K562 (cell line): ENCODE data around the gene CCDC33. TPM values are rescaled to one million over a fixed set of nuclear protein-coding genes. Genes with fewer than 3 reads are reported as not detected.

Experiments used
- ATAC-seq: fragments of 200-7000 bp; cut with Tn5 transposase; 3 replicates; pipeline ENCODE4 v1.9.1; 2020; ENCODE audit warnings: moderate library complexity
- BruUV-seq: library from RNA; stranded (reverse); fragments of 400-500 nt; replicated peaks from 2 replicates; lab custom pipeline; 2021; lab: Mats Ljungman, UMichigan
- CTCF ChIA-PET: fragments of 300-600 bp; formaldehyde crosslinking; extraction: SDS; loops from one replicate; lab custom pipeline; 2021; ENCODE audit warnings: low intra/inter-chr PET ratio; lab: Yijun Ruan, JAX
- POLR2A ChIA-PET: fragments of 300-600, 350-650 bp; sonication (Branson Sonifier 250); formaldehyde crosslinking; extraction: SDS; loops from one replicate; lab custom pipeline; 2021; ENCODE audit warnings: antibody characterized with exemption, inconsistent platforms; lab: Yijun Ruan, JAX
- DNase-seq, 4 experiments: peaks; one replicate each; pipeline versions ENCODE4 v3.0.0 to v3.0.0-alpha.2; 2011 to 2018; ENCODE audit warnings: low spot score in 3 of 4, mixed read lengths in 3 of 4; ENCODE audit errors: extremely low read depth in 1 of 4
- FAIRE-seq: peaks from 2 replicates; lab custom pipeline; 2011; peaks lifted over from hg19 to GRCh38; lab: Jason Lieb, UNC
- H2AFZ ChIP-seq: 2 replicates; pipeline ENCODE4 v1.6.0; 2011; ENCODE audit warnings: low read depth, low read length, control low read depth, inconsistent platforms
- H3K27ac ChIP-seq: fragments of 200-600 bp; 3 replicates; pipeline ENCODE4 v1.8.0; 2011; ENCODE audit warnings: low read depth, mild to moderate bottlenecking, control low read depth, inconsistent platforms, low read length, moderate library complexity, mixed read lengths; ENCODE audit errors: extremely low read depth
- H3K27me3 ChIP-seq, 2 experiments: fragments of 300-600 bp in 1 of 2; 2 replicates in 1 of 2; 3 replicates in 1 of 2; pipeline versions ENCODE4 v1.6.0 to v1.8.0; 2011; ENCODE audit warnings: inconsistent platforms in 2 of 2, low read length in 2 of 2, mild to moderate bottlenecking in 1 of 2, mixed read lengths in 1 of 2, moderate library complexity in 1 of 2; ENCODE audit not compliant: control insufficient read depth in 2 of 2, insufficient read depth in 2 of 2
- H3K36me3 ChIP-seq: fragments of 300-600 bp; 3 replicates; pipeline ENCODE4 v1.8.0; 2011; ENCODE audit warnings: mild to moderate bottlenecking, low read length, inconsistent platforms; ENCODE audit not compliant: control insufficient read depth, insufficient read depth
- H3K4me1 ChIP-seq, 2 experiments: fragments of 200-600 bp in 1 of 2; replicated peaks in 1 of 2; 2 replicates in 1 of 2; 3 replicates in 1 of 2; pipeline versions ENCODE4 v1.5.1 to v1.8.0; 2011; ENCODE audit warnings: inconsistent platforms in 2 of 2, low read length in 2 of 2, mild to moderate bottlenecking in 1 of 2, mixed read lengths in 1 of 2, moderate library complexity in 1 of 2; ENCODE audit not compliant: control insufficient read depth in 2 of 2, insufficient read depth in 2 of 2
- H3K4me2 ChIP-seq: 2 replicates; pipeline ENCODE4 v1.6.1; 2011; ENCODE audit warnings: low read length, control low read depth, inconsistent platforms, mixed read lengths; ENCODE audit not compliant: insufficient read depth
- H3K4me3 ChIP-seq: fragments of 200-600 bp; sonication (generic), shearing (Covaris generic); 2 replicates; pipeline ENCODE4 v1.5.1; 2016; ENCODE audit warnings: control low read depth, inconsistent platforms
- H3K79me2 ChIP-seq: fragments of 200-600 bp; 3 replicates; pipeline ENCODE4 v1.8.0; 2011; ENCODE audit warnings: low read length, inconsistent platforms; ENCODE audit not compliant: control insufficient read depth, insufficient read depth
- H3K9ac ChIP-seq, 2 experiments: 2 replicates each; pipeline versions ENCODE4 v1.6.0 to v1.6.1; 2011; ENCODE audit warnings: low read depth in 2 of 2, low read length in 2 of 2, control low read depth in 1 of 2, inconsistent platforms in 1 of 2, mild to moderate bottlenecking in 1 of 2, mixed read lengths in 1 of 2; ENCODE audit not compliant: insufficient read depth in 1 of 2
- H3K9me1 ChIP-seq: one replicate; pipeline ENCODE4 v1.6.0; 2011; ENCODE audit warnings: inconsistent platforms, mild to moderate bottlenecking, low read length, moderate library complexity; ENCODE audit not compliant: control insufficient read depth, insufficient read depth
- H3K9me3 ChIP-seq: replicated peaks from 2 replicates; pipeline ENCODE4 v1.5.1; 2011; ENCODE audit warnings: low read depth, low read length, inconsistent platforms; ENCODE audit not compliant: control insufficient read depth, insufficient read depth
- H4K20me1 ChIP-seq: replicated peaks from 2 replicates; pipeline ENCODE4 v1.6.1; 2011; ENCODE audit warnings: low read length, inconsistent platforms, mixed read lengths; ENCODE audit not compliant: control insufficient read depth, insufficient read depth
- BRF1 ChIP-seq: IDR thresholded peaks from 3 replicates; pipeline ENCODE4 v1.6.1; 2011; ENCODE audit warnings: borderline replicate concordance, mild to moderate bottlenecking; ENCODE audit not compliant: insufficient read length; ENCODE audit errors: extremely low read depth
- COPS2 ChIP-seq: fragments of 450-650 bp; conservative IDR thresholded peaks from 2 replicates; pipeline ENCODE4 v1.6.1; 2016; ENCODE audit warnings: mild to moderate bottlenecking, moderate library complexity
- DACH1 ChIP-seq: fragments of 450-650 bp; IDR thresholded peaks from 2 replicates; pipeline ENCODE4 v1.6.1; 2018; ENCODE audit not compliant: partially characterized antibody
- EWSR1 ChIP-seq: fragments of 450-650 bp; IDR thresholded peaks from 2 replicates; pipeline ENCODE4 v1.6.1; 2018; ENCODE audit warnings: borderline replicate concordance, mild to moderate bottlenecking, low read depth, moderate library complexity; ENCODE audit not compliant: partially characterized antibody
- NFIC ChIP-seq: fragments of 450-650 bp; IDR thresholded peaks from 2 replicates; pipeline ENCODE4 v1.6.1; 2017; ENCODE audit warnings: mild to moderate bottlenecking, inconsistent platforms
- POLR3G ChIP-seq: IDR thresholded peaks from 2 replicates; pipeline ENCODE4 v1.6.1; 2011; ENCODE audit not compliant: insufficient read length, insufficient replicate concordance; ENCODE audit errors: extremely low read depth
- PRPF4 ChIP-seq: fragments of 200-400 bp; formaldehyde crosslinking; IDR thresholded peaks from one replicate; pipeline ENCODE4 v1.6.1; 2017; ENCODE audit warnings: low read length, low read depth, mild to moderate bottlenecking; ENCODE audit not compliant: insufficient read depth, poor library complexity, severe bottlenecking
- ZFX ChIP-seq: sonication (generic); formaldehyde crosslinking; IDR thresholded peaks from 2 replicates; pipeline ENCODE4 v1.8.0; 2022; ENCODE audit warnings: mild to moderate bottlenecking, missing genetic modification reagents, moderate library complexity
- ZNF174 ChIP-seq: fragments of 250-450 bp; sonication (Bioruptor Pico); IDR thresholded peaks from 2 replicates; pipeline ENCODE4 v1.4.0; 2020; ENCODE audit warnings: mild to moderate bottlenecking
- WGBS: fragments of 100-300 bp; shearing (Covaris generic); methylation state at CpG from one replicate; pipeline ENCODE4 v1.1.6; 2016; ENCODE audit warnings: low coverage, mixed read lengths; ENCODE audit not compliant: insufficient coverage; ENCODE audit errors: missing lambda C conversion rate; 5-methylcytosine and 5-hydroxymethylcytosine counted together
- in situ Hi-C: fragments of 300-500 bp; cut with MboI; formaldehyde crosslinking; loops from 4 replicates; pipeline ENCODE4 v1.15.0; 2018; ENCODE audit warnings: inconsistent platforms, mixed read lengths
- intact Hi-C: fragments of 100-400 bp; cut with micrococcal nuclease; formaldehyde crosslinking; loops from 2 replicates; pipeline ENCODE4 v1.14.2; 2022
- polyA plus RNA-seq, 8 experiments: library from polyadenylated mRNA; depleted of rRNA in 4 of 8; stranded (reverse) in 5 of 8; unstranded in 3 of 8; fragments of >200 nt; fragmentation: Nextera tagmentation in 2 of 8; fragmentation: Illumina TruSeq in 1 of 8; extraction: Ambion mirVana in 2 of 8; extraction: Trizol in 1 of 8; gene quantifications; 2 replicates each; pipeline versions ENCODE4 v1.2.1 to v1.2.3, GENCODE V29; 2011 to 2014; ENCODE audit warnings: inconsistent platforms in 1 of 8, missing spikeins in 1 of 8
- total RNA-seq, 7 experiments: library from RNA; depleted of rRNA in 6 of 7; stranded (reverse); fragments of >200 nt in 6 of 7; fragmentation: Illumina TruSeq in 2 of 7; extraction: Trizol in 2 of 7; gene quantifications; 2 replicates each; pipeline versions ENCODE4 v1.2.1 to v1.2.3, GENCODE V29; 2011 to 2021; ENCODE audit warnings: low replicate concordance in 1 of 7
- TF ChIP-seq, protein P1 (sequence below): fragments of 450-650 bp; formaldehyde crosslinking; IDR thresholded peaks from 2 replicates; pipeline ENCODE4 v1.4.0; 2020; ENCODE audit warnings: mild to moderate bottlenecking, moderate library complexity
- TF ChIP-seq, protein P2 (sequence below): fragments of 250-450 bp; sonication (Bioruptor Pico); IDR thresholded peaks from 2 replicates; pipeline ENCODE4 v1.8.0; 2021; ENCODE audit warnings: mild to moderate bottlenecking, moderate library complexity
- TF ChIP-seq, protein P3 (sequence below): fragments of 450-650 bp; IDR thresholded peaks from 2 replicates; pipeline ENCODE4 v1.6.1; 2016; ENCODE audit warnings: missing biosample characterization, missing genetic modification characterization
- TF ChIP-seq, protein P4 (sequence below): fragments of 250-450 bp; sonication (Bioruptor Pico); IDR thresholded peaks from 2 replicates; pipeline ENCODE4 v1.5.0; 2020; ENCODE audit warnings: mild to moderate bottlenecking
- TF ChIP-seq, protein P5 (sequence below): sonication (generic); formaldehyde crosslinking; IDR thresholded peaks from 2 replicates; pipeline ENCODE4 v1.8.0; 2022; ENCODE audit warnings: mild to moderate bottlenecking, missing genetic modification reagents

Gene CCDC33
- total and polyA plus RNA-seq, 9 of the 15 experiments (the other 6 are each of a cell fraction or from before 2014, with no cell fraction given), result 0.08 to 1.1 (median 0.15) TPM; not detected in 4

DNA sequence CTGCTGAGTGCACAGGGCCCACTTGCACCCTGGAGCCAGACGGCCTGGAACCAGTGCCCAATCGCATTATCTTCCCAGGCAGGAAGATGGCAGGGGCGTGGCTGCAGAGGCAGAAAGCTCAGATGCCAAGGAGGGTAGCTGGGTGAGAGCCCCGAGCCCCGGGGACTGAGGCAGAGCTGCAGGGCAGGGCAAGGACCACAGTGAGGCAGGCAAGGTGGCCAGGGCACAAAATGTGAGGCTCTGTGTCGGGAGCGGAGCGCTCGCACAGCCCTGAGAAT is 1.6 kb upstream of the CCDC33 start:
- POLR2A ChIA-PET, result interaction anchor here (0.8 to 1.7 kb wide), 2 partner anchors 8 to 10 kb away, joined by 3 to 5 read pairs; no protein-coding TSS in a partner anchor
- in situ Hi-C loops (no loop called here), intact Hi-C loops (no loop called here)
- Histone ChIP-seq H3K36me3 (no peaks in the 10 kb centered on the region), H2AFZ (no peak overlapping the region), H3K4me2 (no peak overlapping the region), H3K27ac (no peak overlapping the region), H3K27me3 (peaks cover 19 to 54% of the 10 kb centered on the region in 2 experiments), H3K79me2 (no peaks in the 10 kb centered on the region), H4K20me1 (no peaks in the 10 kb centered on the region; the same call in none of the 2 replicates), H3K9me1 (no peaks in the 10 kb centered on the region), H3K9ac (no peak overlapping the region; a peak in 1 of 4 replicates), H3K9me3 (no peaks in the 10 kb centered on the region), H3K4me1 (no peaks in the 10 kb centered on the region), H3K4me3 (no peak overlapping the region)
- no peak for FAIRE-seq
- CTCF ChIA-PET, result no interaction called here
- no peak for ATAC-seq
- no TSS peak for BruUV-seq
- 0% methylated on average over 9 of the region's 9 CpGs for WGBS
- DNase-seq, result no peak
- no peak for TF ChIP-seq POLR3G
- no peak for TF ChIP-seq BRF1
- TF ChIP-seq, protein P1, sequence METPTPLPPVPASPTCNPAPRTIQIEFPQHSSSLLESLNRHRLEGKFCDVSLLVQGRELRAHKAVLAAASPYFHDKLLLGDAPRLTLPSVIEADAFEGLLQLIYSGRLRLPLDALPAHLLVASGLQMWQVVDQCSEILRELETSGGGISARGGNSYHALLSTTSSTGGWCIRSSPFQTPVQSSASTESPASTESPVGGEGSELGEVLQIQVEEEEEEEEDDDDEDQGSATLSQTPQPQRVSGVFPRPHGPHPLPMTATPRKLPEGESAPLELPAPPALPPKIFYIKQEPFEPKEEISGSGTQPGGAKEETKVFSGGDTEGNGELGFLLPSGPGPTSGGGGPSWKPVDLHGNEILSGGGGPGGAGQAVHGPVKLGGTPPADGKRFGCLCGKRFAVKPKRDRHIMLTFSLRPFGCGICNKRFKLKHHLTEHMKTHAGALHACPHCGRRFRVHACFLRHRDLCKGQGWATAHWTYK (CRISPR knock-in tag), result no peak
- TF ChIP-seq, protein P2, sequence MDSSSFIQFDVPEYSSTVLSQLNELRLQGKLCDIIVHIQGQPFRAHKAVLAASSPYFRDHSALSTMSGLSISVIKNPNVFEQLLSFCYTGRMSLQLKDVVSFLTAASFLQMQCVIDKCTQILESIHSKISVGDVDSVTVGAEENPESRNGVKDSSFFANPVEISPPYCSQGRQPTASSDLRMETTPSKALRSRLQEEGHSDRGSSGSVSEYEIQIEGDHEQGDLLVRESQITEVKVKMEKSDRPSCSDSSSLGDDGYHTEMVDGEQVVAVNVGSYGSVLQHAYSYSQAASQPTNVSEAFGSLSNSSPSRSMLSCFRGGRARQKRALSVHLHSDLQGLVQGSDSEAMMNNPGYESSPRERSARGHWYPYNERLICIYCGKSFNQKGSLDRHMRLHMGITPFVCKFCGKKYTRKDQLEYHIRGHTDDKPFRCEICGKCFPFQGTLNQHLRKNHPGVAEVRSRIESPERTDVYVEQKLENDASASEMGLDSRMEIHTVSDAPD (CRISPR knock-in tag), result no peak
- TF ChIP-seq COPS2, result no peak
- TF ChIP-seq, protein P3, sequence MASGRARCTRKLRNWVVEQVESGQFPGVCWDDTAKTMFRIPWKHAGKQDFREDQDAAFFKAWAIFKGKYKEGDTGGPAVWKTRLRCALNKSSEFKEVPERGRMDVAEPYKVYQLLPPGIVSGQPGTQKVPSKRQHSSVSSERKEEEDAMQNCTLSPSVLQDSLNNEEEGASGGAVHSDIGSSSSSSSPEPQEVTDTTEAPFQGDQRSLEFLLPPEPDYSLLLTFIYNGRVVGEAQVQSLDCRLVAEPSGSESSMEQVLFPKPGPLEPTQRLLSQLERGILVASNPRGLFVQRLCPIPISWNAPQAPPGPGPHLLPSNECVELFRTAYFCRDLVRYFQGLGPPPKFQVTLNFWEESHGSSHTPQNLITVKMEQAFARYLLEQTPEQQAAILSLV (tag), result no peak
- TF ChIP-seq DACH1, result no peak
- TF ChIP-seq, protein P4, sequence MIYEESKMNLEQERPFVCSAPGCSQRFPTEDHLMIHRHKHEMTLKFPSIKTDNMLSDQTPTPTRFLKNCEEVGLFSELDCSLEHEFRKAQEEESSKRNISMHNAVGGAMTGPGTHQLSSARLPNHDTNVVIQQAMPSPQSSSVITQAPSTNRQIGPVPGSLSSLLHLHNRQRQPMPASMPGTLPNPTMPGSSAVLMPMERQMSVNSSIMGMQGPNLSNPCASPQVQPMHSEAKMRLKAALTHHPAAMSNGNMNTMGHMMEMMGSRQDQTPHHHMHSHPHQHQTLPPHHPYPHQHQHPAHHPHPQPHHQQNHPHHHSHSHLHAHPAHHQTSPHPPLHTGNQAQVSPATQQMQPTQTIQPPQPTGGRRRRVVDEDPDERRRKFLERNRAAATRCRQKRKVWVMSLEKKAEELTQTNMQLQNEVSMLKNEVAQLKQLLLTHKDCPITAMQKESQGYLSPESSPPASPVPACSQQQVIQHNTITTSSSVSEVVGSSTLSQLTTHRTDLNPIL (CRISPR knock-in tag), result no peak
- TF ChIP-seq ZFX (CRISPR knock-in tag), result no peak
- no peak for TF ChIP-seq NFIC
- no peak for TF ChIP-seq EWSR1
- no peak for TF ChIP-seq ZNF174 (CRISPR knock-in tag)
- no peak for TF ChIP-seq PRPF4
- TF ChIP-seq, protein P5, sequence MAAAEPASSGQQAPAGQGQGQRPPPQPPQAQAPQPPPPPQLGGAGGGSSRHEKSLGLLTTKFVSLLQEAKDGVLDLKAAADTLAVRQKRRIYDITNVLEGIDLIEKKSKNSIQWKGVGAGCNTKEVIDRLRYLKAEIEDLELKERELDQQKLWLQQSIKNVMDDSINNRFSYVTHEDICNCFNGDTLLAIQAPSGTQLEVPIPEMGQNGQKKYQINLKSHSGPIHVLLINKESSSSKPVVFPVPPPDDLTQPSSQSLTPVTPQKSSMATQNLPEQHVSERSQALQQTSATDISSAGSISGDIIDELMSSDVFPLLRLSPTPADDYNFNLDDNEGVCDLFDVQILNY (CRISPR knock-in tag), result no peak
